Stimulated activated CD4-positive, alpha-beta T cell treated with anti-CD3 and anti-CD28 coated beads, Interleukin-15, amount 100 ng/mL, for 1 hour (primary cell): ENCODE data around the gene DDX5.

ENCODE experiments used
- DNase-seq, 2 donors: peaks; one replicate each; pipeline ENCODE4 v3.0.0-alpha.2; 2020; ENCODE audit warnings: low read depth in 1 of 2, low spot score in 1 of 2

DDX5 gene

DNA sequence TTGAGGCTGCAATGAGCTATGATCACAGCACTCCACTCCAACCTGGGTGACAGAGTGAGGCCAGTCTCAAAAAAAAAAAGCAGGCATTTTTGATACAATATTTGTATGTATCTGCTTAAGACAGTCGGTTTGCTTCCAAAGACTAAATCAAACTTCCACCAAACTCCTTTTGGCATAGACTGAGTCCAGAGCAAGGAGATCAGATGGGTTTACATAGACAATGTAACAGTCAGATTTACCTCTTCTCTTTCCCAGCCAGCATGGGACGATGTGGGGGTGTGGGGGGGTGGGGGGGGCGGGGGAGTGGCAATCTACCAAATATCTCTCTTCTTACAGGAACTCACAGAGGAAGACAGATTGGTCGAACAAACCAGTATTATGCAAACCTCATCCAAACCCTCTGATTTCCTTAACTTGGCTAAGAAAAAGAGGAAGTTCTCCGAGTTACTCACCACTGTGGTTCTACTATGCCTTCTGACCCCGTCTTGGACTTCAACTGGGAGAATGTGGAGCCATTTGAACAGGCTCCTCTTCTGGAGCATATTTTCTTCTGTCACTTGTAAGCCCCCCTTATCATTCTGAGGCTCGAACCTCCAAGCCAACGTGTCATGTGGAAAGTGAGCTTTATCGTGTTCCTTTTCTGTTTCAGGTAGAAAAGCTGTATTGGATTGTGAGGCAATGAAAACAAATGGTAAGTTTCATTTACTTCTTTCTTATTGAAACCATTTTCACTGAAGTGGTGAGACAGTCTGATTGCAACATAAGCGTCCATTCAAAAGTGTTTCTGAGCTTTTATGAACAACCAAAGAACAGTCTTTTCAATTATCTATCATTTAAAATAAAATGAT lies 57.2 kb downstream of the DDX5 start, which contains the start of gene MILR1:
TSS of gene MILR1 (plus strand) at position 451 of the 848 bp plus-strand sequence. CDS start at position 505, 54 bp downstream.
- DNase-seq = no peak
